Measurements from ENCODE around the gene EHMT1. TPM values are rescaled to one million over a fixed set of nuclear protein-coding genes. Genes with fewer than 3 reads are reported as not detected.
A peak's percentile ranks its signal among the peaks of the same experiment; 100 is the strongest.

Gene EHMT1
- total and polyA plus RNA-seq, 2 of the 8 experiments (the other 6 are each of a cell fraction or from before 2014, with no cell fraction given): 95.7 to 163 TPM

DNA sequence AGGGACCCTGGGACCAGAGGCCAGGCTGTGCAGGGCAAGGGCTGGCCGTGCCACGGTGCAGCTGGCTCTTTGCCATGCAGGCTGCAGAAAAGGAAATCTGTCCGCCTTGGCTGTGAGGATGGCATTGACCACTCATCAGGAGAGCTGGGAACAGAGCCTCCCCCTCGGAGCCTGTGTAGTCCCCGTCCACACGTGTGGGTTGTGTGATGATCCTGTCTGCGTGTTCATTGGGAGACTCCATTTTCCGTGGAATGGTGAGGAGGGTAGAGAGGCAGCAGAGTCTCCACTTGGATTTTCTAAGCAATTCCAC, 47.7 kb downstream of the EHMT1 start:
- peak overlapping the region; percentile 99 for H2AK5ac ChIP-seq (ENCODE audit: low read depth, low read length)
- CTCF ChIA-PET (ENCODE audit: partially characterized antibody): interaction anchor here (0.6 to 3.1 kb wide), 15 partner anchors 17 to 486 kb away, joined by 3 to 11 read pairs (median 3); no protein-coding TSS in a partner anchor
- no peaks in the 10 kb centered on the region for H3K27me3 ChIP-seq (replicated peaks in 1 of 4; ENCODE audit: control insufficient read depth in 3 of 4, extremely low read depth in 1 of 4, insufficient read depth in 3 of 4, low read length in 3 of 4)
- H3K23ac ChIP-seq (ENCODE audit: insufficient read length): no peak overlapping the region
- FAIRE-seq (no peak), DNase-seq (ENCODE audit: low read depth in 1 of 2, low spot score in 2 of 2) (no peak)
- peak overlapping the region in 3 of 4 experiments; percentile 10 to 41 (median 15); a peak in 3 of 8 replicates for H3K4me3 ChIP-seq (ENCODE audit: extremely low read depth in 1 of 4, insufficient read depth in 2 of 4, low read depth in 3 of 4, low read length in 4 of 4)
- H3K27ac ChIP-seq (ENCODE audit: low read depth, low read length): peak overlapping the region; percentile 87
- peak overlapping the region in 3 of 4 experiments; percentile 16 to 50 (median 35); a peak in 6 of 7 replicates for H3K9ac ChIP-seq (replicated peaks in 1 of 4; ENCODE audit: extremely low read depth in 1 of 4, low read depth in 3 of 4, low read length in 3 of 4)
- no peak overlapping the region for H2AFZ ChIP-seq (ENCODE audit: low read length)
- H3K18ac ChIP-seq (ENCODE audit: extremely low read depth, low read length): peak overlapping the region; percentile 99
- peaks cover 0 to 2% of the 10 kb centered on the region in 2 experiments for H4K20me1 ChIP-seq (replicated peaks in 1 of 2; ENCODE audit: control insufficient read depth in 1 of 2, insufficient read depth in 2 of 2, low read length in 2 of 2)
- H3K14ac ChIP-seq (ENCODE audit: insufficient read length): no peak overlapping the region
- H3K79me1 ChIP-seq (ENCODE audit: low read depth, low read length): peaks cover 14% of the 10 kb centered on the region
- H2BK120ac ChIP-seq (replicated peaks; ENCODE audit: low read depth, low read length): peak overlapping the region; percentile 93
- 52% methylated on average over 8 of the region's 8 CpGs; no CpG with 5 or more reads in 1 of the 2 experiments for WGBS, 2 experiments (ENCODE audit: extremely low coverage in 1 of 2, insufficient coverage in 1 of 2, insufficient read length in 1 of 2, insufficient replicate concordance in 2 of 2, low coverage in 1 of 2, low lambda C conversion rate in 2 of 2, missing lambda C conversion rate in 1 of 2)
- peaks cover 0 to 2% (median 0%) of the 10 kb centered on the region in 4 experiments; a peak in 1 of 8 replicates for H3K36me3 ChIP-seq (ENCODE audit: control insufficient read depth in 2 of 4, insufficient read depth in 4 of 4, low read length in 3 of 4)
- peak overlapping the region; percentile 99 for H2BK20ac ChIP-seq (ENCODE audit: low read length)
- peak overlapping the region; percentile 45; the same call in 1 of the 2 replicates for H4K8ac ChIP-seq (ENCODE audit: extremely low read depth, insufficient read depth, low read length)
- POLR2A ChIA-PET (ENCODE audit: partially characterized antibody): interaction anchor here (0.6 to 4.3 kb wide), 18 partner anchors 8 to 79 kb away, joined by 3 to 26 read pairs (median 4); partner anchors contain the start of genes EHMT1 and ZMYND19
- H4K5ac ChIP-seq (ENCODE audit: insufficient read length, low read depth, low read length): peak overlapping the region; percentile 80
- peak overlapping the region; percentile 100 for H2BK12ac ChIP-seq (ENCODE audit: low read depth, low read length)
- peak overlapping the region; percentile 46 for H3K56ac ChIP-seq (replicated peaks; ENCODE audit: insufficient read length, low read depth, low read length)
- H4K91ac ChIP-seq (replicated peaks; ENCODE audit: insufficient read length, low read length): peak overlapping the region; percentile 99
- peak overlapping the region; percentile 63 to 91 for H3K4me2 ChIP-seq (ENCODE audit: insufficient read depth in 1 of 2, low read depth in 2 of 2, low read length in 2 of 2)
- no peak for TF ChIP-seq CHD2 (IDR thresholded peaks at IDR 0.05; ENCODE audit: low read length)
- no peak for TF ChIP-seq RBBP5 (IDR thresholded peaks at IDR 0.05; ENCODE audit: borderline replicate concordance, low read depth, low read length)
- TF ChIP-seq HDAC6 (IDR thresholded peaks at IDR 0.05; ENCODE audit: low read depth, low read length): no peak
- no peak for TF ChIP-seq SP2 (IDR thresholded peaks at IDR 0.05; ENCODE audit: low read length)
- TF ChIP-seq CHD1 (IDR thresholded peaks at IDR 0.05; ENCODE audit: low read depth, low read length): no peak
- TF ChIP-seq, protein P1, sequence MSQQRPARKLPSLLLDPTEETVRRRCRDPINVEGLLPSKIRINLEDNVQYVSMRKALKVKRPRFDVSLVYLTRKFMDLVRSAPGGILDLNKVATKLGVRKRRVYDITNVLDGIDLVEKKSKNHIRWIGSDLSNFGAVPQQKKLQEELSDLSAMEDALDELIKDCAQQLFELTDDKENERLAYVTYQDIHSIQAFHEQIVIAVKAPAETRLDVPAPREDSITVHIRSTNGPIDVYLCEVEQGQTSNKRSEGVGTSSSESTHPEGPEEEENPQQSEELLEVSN (IDR thresholded peaks at IDR 0.05): no peak
- TF ChIP-seq, protein P2, sequence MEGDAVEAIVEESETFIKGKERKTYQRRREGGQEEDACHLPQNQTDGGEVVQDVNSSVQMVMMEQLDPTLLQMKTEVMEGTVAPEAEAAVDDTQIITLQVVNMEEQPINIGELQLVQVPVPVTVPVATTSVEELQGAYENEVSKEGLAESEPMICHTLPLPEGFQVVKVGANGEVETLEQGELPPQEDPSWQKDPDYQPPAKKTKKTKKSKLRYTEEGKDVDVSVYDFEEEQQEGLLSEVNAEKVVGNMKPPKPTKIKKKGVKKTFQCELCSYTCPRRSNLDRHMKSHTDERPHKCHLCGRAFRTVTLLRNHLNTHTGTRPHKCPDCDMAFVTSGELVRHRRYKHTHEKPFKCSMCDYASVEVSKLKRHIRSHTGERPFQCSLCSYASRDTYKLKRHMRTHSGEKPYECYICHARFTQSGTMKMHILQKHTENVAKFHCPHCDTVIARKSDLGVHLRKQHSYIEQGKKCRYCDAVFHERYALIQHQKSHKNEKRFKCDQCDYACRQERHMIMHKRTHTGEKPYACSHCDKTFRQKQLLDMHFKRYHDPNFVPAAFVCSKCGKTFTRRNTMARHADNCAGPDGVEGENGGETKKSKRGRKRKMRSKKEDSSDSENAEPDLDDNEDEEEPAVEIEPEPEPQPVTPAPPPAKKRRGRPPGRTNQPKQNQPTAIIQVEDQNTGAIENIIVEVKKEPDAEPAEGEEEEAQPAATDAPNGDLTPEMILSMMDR (IDR thresholded peaks at IDR 0.05; ENCODE audit: control extremely low read depth in 1 of 3, insufficient read depth in 1 of 3, low read depth in 1 of 3, low read length in 3 of 3): no peak
- TF ChIP-seq ASH2L (IDR thresholded peaks at IDR 0.05; ENCODE audit: low read length): no peak
- TF ChIP-seq SIRT6 (IDR thresholded peaks at IDR 0.05; ENCODE audit: low read length): no peak
- peaks cover 8 to 91% of the 10 kb centered on the region in 2 experiments for H3K79me2 ChIP-seq (ENCODE audit: control insufficient read depth in 1 of 2, insufficient read depth in 2 of 2, low read length in 2 of 2)
- H3K23me2 ChIP-seq (ENCODE audit: low read depth, low read length): peaks cover 9% of the 10 kb centered on the region; the same call in 1 of the 2 replicates
- H3K4ac ChIP-seq (replicated peaks; ENCODE audit: insufficient read length, low read depth, low read length): peak overlapping the region; percentile 82
- H3K9me3 ChIP-seq (ENCODE audit: insufficient read depth in 2 of 2, low read depth in 1 of 2, low read length in 1 of 2): no peaks in the 10 kb centered on the region
- peak overlapping the region; percentile 24; the same call in 1 of the 2 replicates for H2BK15ac ChIP-seq (ENCODE audit: low read length)
- peaks cover 26 to 61% (median 46%) of the 10 kb centered on the region in 4 experiments for H3K4me1 ChIP-seq (replicated peaks in 1 of 4; ENCODE audit: control insufficient read depth in 3 of 4, insufficient read depth in 4 of 4, low read length in 3 of 4)
- peak overlapping the region; percentile 98 for H2BK5ac ChIP-seq (ENCODE audit: low read depth, low read length)

All from H1 (cell line).